ENCODE results near the gene EMB.
"Not testable (repeated sequence)": the region's sequence is repeated elsewhere in the genome, so short reads cannot be mapped to it uniquely, and the experiment has no call there.

EMB gene, protein sequence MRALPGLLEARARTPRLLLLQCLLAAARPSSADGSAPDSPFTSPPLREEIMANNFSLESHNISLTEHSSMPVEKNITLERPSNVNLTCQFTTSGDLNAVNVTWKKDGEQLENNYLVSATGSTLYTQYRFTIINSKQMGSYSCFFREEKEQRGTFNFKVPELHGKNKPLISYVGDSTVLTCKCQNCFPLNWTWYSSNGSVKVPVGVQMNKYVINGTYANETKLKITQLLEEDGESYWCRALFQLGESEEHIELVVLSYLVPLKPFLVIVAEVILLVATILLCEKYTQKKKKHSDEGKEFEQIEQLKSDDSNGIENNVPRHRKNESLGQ

DNA sequence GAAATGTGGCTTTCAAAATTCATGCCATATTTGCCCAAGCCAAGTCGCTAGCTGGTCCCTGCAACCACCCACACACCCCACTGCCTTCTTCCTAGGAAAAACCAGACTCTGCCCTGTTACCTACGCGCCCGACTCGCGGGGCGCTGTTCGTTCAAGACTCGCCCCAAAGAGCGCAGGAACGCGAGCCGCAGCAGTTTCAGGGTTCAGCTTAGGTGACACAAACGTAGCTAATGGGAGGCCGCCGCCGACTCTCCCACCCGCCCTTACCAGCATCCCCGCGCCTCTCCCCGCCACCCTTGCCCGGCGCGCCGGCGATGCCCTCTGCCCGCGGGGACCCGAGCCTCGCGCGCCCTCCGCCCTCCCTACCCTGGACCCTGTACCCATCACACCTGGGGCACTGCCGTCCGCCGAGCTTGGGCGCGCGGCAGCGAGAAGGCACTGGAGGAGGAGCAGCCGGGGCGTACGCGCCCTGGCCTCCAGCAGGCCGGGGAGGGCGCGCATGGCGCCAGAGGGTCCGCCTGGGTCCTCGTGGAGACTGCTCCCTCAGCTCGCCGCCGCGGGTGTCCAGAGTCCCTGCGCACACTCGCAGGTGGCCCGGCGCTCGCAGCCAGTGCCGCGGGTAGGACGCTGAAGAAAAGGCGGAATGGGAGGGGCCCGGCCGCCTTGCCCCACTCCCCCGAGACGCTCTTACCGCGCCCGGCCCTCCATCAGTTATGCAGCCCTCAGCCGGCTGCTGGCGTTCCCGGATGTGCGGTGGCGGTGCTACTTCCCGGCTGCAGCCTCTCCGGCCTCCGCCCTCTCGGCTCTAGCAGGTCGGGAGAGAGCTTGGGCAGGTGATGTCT is at the start of gene EMB:
EMB (minus strand) TSS at position 638 of the 842 bp plus-strand sequence; CDS start at position 501, 137 bp downstream.
- DNase-seq (ENCODE audit: low read depth in 2 of 2): peak; percentile 68 to 70

DNA sequence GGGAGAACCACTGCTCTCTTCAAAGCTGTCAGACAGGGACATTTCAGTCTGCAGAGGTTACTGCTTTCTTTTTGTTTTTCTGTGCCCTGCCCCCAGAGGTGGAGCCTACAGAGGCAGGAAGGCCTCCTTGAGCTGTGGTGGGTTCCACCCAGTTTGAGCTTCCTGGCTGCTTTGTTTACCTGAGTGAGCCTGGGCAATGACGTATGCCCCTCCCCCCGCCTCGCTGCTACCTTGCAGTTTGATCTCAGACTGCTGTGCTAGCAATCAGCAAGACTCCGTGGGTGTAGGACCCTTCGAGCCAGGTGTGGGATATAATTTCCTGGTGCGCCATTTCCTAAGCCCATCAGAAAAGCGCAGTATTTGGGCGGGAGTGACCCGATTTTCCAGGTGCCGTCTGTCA is 48.4 kb upstream of the EMB start:
- not testable (repeated sequence) for DNase-seq (ENCODE audit: low read depth in 2 of 2)

DNA sequence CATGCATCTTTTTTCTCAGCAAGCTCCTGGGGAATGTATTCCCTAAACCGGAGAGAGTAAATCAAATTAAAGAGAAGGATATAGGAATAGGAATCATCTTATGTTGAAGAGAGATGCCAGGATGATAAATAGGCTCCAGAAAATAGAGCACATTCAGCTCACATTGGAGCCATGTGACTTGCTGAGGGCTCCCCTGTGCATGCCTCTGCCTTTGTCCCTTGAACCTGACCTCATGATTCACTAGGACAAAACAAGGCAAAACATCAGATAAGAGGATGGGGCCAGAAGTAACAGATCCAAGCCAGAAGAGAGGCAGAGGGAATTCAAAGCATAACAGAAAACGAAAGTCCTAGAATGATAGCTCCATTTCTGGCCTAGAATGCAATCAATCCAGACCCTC is 37.7 kb upstream of the EMB start:
- not testable (repeated sequence) for DNase-seq (ENCODE audit: low read depth in 2 of 2)

GRCh38 chr5:50476549-50476948 is 35.5 kb upstream of the EMB start:
- no peak for DNase-seq (ENCODE audit: low read depth in 2 of 2)

GRCh38 chr5:50465015-50465414 is 23.9 kb upstream of the EMB start:
- DNase-seq (ENCODE audit: low read depth in 2 of 2): not testable (repeated sequence)

- DNase-seq (ENCODE audit: low read depth in 2 of 2): no peak
Observed at GRCh38 chr5:50463726-50464125, 22.6 kb upstream of the EMB start.

DNA sequence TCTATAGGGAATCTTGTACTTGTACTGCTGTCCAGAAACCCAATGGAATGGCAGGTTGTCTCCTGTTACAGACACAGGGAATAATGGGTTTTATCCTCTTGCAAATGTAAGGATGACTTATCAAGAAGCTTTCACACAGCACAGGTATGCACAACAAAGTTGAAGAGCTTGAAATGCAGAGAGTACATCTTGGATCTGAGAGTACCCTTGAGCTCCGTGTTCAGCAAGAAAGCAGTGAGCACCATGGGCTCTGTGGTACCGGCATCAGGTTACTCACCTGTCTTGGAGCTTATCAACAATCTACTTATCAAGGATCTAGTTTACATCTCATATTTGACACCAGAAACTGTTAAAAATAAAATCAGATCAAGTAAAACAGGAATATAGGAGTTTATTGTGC is 22.0 kb upstream of the EMB start:
- DNase-seq (ENCODE audit: low read depth in 2 of 2): no peak

DNA sequence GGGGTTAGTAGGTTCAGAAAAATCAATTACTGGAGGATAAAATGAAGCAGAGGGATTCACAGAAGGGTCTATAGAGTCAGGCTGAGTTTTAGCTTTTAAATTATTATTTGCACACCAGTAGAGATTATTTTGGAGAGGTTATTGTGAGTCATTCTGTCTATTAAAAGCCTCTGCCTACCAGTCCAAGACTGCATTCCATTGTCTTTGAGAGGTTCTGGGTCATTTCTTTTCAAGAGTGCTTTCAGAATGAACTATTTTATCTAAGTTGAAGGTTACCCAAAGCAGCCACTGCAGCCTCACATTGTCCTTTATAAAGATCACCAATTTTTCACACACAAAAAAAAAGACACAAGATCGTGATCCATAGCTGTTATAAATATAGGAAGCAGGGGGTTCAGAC is 21.5 kb upstream of the EMB start:
- not testable (repeated sequence) for DNase-seq (ENCODE audit: low read depth in 2 of 2)

- not testable (repeated sequence) for DNase-seq (ENCODE audit: low read depth in 2 of 2)
Observed at GRCh38 chr5:50458372-50458771, 17.3 kb upstream of the EMB start.

DNA sequence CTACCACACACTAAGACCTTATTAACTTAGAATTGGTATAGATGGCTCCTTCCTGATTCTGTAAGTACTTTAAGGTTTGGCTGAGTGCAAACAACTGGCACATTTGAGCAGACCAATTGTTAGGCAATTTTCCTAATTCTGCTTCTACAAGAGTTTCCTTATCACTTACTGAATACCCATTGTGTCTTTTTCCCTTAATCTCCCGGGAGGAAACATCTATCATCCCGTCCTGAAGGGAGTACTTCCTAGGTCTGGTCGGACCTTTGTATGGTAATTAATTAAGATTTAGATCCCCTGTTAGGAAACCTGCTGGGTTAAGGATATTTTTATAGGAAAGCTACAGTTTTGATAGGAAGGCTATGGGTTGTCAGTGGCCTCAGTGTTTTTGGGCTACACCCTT is 8.2 kb upstream of the EMB start:
- DNase-seq (ENCODE audit: low read depth in 2 of 2): not testable (repeated sequence)

DNA sequence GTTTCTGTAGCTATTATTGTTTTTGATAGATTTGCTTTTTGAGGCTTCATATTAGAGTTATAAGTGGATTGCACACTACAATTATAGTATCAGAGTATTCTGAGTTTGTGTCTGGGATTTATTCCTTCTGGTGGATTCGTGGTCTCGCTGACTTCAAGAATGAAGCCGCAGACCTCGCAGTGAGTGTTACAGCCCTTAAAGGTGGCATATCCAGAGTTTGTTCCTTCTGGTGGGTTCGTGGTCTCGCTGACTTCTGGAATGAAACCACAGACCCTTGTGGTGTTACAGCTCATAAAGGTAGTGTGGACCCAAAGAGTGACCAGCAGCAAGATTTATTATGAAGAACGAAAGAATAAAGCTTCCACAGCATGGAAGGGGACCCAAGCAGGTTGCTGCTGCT is 6.9 kb upstream of the EMB start:
- no peak for DNase-seq (ENCODE audit: low read depth in 2 of 2)

DNA sequence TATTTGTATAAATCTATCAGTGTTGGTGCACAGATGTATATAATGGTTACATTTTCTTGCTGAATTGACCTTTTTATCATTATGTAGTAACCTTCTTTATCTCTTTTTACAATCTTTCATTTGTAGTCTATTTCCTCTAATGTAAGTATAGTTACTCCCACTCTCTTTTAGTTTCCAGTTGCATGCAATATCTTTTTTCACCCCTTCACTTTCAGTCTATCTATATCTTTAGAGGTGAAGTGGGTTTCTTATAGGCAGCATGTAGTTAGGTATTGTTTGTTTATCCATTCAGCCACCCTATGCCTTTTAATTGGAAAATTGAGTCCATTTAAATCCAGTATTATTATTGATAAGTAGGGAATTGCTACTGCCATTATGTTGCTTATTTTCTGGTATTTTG is 6.1 kb upstream of the EMB start:
- DNase-seq (ENCODE audit: low read depth in 2 of 2): no peak

DNA sequence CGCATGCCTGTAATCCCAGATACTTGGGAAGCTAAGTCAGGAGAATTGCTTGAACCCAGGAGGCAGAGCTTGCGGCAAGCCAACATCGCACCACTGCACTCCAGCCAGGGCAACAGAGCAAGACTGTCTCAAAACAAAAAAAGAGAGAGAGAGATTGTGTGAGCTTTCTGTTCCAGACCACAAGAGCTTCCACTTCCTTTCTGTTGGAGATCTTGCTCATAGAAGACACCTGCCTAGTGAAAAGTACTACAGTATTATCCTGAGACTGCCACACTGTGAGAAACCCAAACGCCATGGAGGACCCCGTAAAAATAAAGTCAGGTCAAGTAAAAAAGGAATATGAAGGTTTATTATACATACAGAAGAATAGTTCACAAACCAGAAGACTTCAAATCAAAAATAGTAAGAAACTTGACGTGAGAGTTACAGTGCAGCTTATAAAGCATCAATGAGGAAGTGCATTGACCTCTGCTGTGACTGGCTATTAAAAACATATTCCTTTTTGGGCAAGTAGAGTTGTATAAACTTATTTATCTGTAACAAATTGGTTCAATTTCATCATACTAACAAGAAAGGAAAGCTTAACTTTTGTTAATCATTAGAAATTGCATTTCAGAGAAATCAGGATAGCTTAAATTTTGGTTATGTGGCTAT is 4.3 kb upstream of the EMB start:
- no peak for DNase-seq (ENCODE audit: low read depth in 2 of 2)

- DNase-seq (ENCODE audit: low read depth in 2 of 2): not testable (repeated sequence)
Observed at GRCh38 chr5:50442559-50443539, 1.8 kb upstream of the EMB start.

DNA sequence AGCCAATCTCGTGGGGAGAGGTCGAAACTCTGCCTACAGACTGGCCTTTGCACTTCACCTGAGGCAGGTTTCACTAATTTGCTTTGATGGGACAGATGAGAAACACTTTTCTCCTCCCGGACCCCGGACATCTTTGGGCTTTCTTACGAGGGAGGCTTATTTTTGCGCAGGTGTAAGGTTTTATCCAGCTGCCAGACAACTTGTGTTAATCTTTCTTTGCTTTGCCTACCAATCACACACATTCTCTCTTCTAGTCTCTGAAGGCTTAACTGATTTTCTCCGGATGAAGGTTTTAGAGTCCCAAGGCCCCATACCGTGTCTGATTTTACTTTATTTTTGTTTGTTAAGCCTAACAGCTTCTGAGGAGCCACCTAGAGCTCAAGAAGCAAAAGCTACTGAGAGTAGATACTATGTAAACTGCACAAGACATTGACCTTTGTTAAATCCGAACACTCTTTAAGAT is 436 bp upstream of the EMB start:
- DNase-seq (ENCODE audit: low read depth in 2 of 2): no peak

- no peak for DNase-seq (ENCODE audit: low read depth in 2 of 2)
Observed at GRCh38 chr5:50439221-50439620, 1.9 kb downstream of the EMB start.

GRCh38 chr5:50438060-50438459 is 3.0 kb downstream of the EMB start:
- DNase-seq (ENCODE audit: low read depth in 2 of 2): not testable (repeated sequence)

GRCh38 chr5:50435168-50435567 is 5.9 kb downstream of the EMB start:
- DNase-seq (ENCODE audit: low read depth in 2 of 2): no peak

- DNase-seq (ENCODE audit: low read depth in 2 of 2): not testable (repeated sequence)
Observed at GRCh38 chr5:50431133-50431904, 9.8 kb downstream of the EMB start.

- not testable (repeated sequence) for DNase-seq (ENCODE audit: low read depth in 2 of 2)
Observed at GRCh38 chr5:50423100-50423799, 17.8 kb downstream of the EMB start.
